ENCODE measurements around the gene PPM1H. TPM values are rescaled to one million over a fixed set of nuclear protein-coding genes. Genes with fewer than 3 reads are reported as not detected.
A peak's percentile ranks its signal among the peaks of the same experiment; 100 is the strongest.

Gene PPM1H
- total and polyA plus RNA-seq, 4 donors = 2.3 to 7.2 (median 4.1) TPM

DNA sequence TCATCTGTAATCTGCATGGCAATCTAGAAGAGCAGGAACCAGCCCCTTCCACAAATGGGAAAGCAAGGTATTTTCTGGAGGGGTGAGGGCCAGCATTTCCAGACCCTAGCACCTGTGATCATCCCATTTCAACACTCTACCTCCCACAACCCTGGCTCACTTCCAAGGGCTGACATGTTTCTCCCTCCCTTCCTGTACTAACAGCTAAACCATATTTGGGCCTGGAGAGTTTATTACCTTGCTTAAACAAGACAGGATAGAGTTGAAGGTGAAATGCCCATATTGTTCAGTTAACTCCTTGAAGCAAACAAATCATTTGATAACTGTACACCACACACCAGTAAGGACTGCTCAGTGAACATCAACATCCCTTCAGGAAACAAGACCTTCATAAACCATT is 158.4 kb downstream of the PPM1H start:
- Histone ChIP-seq H3K27me3 (ENCODE audit: control insufficient read depth in 4 of 4, insufficient read depth in 4 of 4, low read length in 3 of 4) (no peaks in the 10 kb centered on the region), H3K9ac (ENCODE audit: low read depth in 1 of 2, low read length in 2 of 2) (no peak overlapping the region), H3K9me3 (ENCODE audit: control insufficient read depth in 4 of 4, low read length in 3 of 4) (no peaks in the 10 kb centered on the region), H3K4me3 (ENCODE audit: low read depth in 1 of 3, low read length in 3 of 3) (no peak overlapping the region), H3K4me1 (ENCODE audit: control insufficient read depth in 4 of 4, insufficient read depth in 4 of 4, low read length in 3 of 4) (peaks cover 0 to 7% (median 2%) of the 10 kb centered on the region in 4 donors), H3K36me3 (ENCODE audit: control insufficient read depth in 4 of 4, insufficient read depth in 3 of 4, low read depth in 1 of 4, low read length in 3 of 4) (no peaks in the 10 kb centered on the region), H3K27ac (ENCODE audit: low read depth in 1 of 2, low read length in 2 of 2) (peak overlapping the region; percentile 19 to 57)
- TF ChIP-seq FOXA2 (IDR thresholded peaks at IDR 0.05) (no peak), HNF4G (IDR thresholded peaks at IDR 0.05) (no peak), RAD21 (IDR thresholded peaks at IDR 0.05) (no peak), EGR1 (IDR thresholded peaks at IDR 0.05; ENCODE audit: low read depth in 2 of 2) (no peak), YY1 (IDR thresholded peaks at IDR 0.05) (no peak), JUND (IDR thresholded peaks at IDR 0.05) (no peak), TAF1 (conservative IDR thresholded peaks at IDR 0.05) (no peak), SP1 (IDR thresholded peaks at IDR 0.05) (no peak), NR2F2 (IDR thresholded peaks at IDR 0.05) (no peak), GABPA (IDR thresholded peaks at IDR 0.05 in 1 of 2, conservative IDR thresholded peaks at IDR 0.05 in 1 of 2) (no peak), RXRA (IDR thresholded peaks at IDR 0.05) (no peak), FOXA1 (IDR thresholded peaks at IDR 0.05) (no peak), HNF4A (conservative IDR thresholded peaks at IDR 0.05) (no peak)
- TF ChIP-seq, protein P1, sequence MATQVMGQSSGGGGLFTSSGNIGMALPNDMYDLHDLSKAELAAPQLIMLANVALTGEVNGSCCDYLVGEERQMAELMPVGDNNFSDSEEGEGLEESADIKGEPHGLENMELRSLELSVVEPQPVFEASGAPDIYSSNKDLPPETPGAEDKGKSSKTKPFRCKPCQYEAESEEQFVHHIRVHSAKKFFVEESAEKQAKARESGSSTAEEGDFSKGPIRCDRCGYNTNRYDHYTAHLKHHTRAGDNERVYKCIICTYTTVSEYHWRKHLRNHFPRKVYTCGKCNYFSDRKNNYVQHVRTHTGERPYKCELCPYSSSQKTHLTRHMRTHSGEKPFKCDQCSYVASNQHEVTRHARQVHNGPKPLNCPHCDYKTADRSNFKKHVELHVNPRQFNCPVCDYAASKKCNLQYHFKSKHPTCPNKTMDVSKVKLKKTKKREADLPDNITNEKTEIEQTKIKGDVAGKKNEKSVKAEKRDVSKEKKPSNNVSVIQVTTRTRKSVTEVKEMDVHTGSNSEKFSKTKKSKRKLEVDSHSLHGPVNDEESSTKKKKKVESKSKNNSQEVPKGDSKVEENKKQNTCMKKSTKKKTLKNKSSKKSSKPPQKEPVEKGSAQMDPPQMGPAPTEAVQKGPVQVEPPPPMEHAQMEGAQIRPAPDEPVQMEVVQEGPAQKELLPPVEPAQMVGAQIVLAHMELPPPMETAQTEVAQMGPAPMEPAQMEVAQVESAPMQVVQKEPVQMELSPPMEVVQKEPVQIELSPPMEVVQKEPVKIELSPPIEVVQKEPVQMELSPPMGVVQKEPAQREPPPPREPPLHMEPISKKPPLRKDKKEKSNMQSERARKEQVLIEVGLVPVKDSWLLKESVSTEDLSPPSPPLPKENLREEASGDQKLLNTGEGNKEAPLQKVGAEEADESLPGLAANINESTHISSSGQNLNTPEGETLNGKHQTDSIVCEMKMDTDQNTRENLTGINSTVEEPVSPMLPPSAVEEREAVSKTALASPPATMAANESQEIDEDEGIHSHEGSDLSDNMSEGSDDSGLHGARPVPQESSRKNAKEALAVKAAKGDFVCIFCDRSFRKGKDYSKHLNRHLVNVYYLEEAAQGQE (IDR thresholded peaks at IDR 0.05) = no peak
- TF ChIP-seq, protein P2, sequence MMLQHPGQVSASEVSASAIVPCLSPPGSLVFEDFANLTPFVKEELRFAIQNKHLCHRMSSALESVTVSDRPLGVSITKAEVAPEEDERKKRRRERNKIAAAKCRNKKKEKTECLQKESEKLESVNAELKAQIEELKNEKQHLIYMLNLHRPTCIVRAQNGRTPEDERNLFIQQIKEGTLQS (IDR thresholded peaks at IDR 0.05) = no peak
- TF ChIP-seq, protein P3, sequence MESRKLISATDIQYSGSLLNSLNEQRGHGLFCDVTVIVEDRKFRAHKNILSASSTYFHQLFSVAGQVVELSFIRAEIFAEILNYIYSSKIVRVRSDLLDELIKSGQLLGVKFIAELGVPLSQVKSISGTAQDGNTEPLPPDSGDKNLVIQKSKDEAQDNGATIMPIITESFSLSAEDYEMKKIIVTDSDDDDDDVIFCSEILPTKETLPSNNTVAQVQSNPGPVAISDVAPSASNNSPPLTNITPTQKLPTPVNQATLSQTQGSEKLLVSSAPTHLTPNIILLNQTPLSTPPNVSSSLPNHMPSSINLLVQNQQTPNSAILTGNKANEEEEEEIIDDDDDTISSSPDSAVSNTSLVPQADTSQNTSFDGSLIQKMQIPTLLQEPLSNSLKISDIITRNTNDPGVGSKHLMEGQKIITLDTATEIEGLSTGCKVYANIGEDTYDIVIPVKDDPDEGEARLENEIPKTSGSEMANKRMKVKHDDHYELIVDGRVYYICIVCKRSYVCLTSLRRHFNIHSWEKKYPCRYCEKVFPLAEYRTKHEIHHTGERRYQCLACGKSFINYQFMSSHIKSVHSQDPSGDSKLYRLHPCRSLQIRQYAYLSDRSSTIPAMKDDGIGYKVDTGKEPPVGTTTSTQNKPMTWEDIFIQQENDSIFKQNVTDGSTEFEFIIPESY (IDR thresholded peaks at IDR 0.05) = no peak
- TF ChIP-seq, protein P4, sequence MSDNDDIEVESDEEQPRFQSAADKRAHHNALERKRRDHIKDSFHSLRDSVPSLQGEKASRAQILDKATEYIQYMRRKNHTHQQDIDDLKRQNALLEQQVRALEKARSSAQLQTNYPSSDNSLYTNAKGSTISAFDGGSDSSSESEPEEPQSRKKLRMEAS (IDR thresholded peaks at IDR 0.05) = no peak
- TF ChIP-seq, protein P5, sequence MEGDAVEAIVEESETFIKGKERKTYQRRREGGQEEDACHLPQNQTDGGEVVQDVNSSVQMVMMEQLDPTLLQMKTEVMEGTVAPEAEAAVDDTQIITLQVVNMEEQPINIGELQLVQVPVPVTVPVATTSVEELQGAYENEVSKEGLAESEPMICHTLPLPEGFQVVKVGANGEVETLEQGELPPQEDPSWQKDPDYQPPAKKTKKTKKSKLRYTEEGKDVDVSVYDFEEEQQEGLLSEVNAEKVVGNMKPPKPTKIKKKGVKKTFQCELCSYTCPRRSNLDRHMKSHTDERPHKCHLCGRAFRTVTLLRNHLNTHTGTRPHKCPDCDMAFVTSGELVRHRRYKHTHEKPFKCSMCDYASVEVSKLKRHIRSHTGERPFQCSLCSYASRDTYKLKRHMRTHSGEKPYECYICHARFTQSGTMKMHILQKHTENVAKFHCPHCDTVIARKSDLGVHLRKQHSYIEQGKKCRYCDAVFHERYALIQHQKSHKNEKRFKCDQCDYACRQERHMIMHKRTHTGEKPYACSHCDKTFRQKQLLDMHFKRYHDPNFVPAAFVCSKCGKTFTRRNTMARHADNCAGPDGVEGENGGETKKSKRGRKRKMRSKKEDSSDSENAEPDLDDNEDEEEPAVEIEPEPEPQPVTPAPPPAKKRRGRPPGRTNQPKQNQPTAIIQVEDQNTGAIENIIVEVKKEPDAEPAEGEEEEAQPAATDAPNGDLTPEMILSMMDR (IDR thresholded peaks at IDR 0.05; ENCODE audit: low read depth, low read length, missing input control) = no peak
- no peak for DNase-seq (ENCODE audit: low spot score)

Data from liver (tissue), 9 donors.